ENCODE results near the gene TRAP1.

Gene TRAP1

GRCh38 chr16:3687792-3688191, 29.5 kb downstream of the TRAP1 start:
- no peak for DNase-seq (ENCODE audit: low read depth, low spot score)
- H3K4me3 ChIP-seq (ENCODE audit: low read length), result no peak overlapping the region

- DNase-seq (ENCODE audit: low read depth, low spot score), result no peak
- H3K4me3 ChIP-seq (ENCODE audit: low read length), result no peak overlapping the region
Measured at GRCh38 chr16:3687021-3687420, 30.3 kb downstream of the TRAP1 start.

- DNase-seq (ENCODE audit: low read depth, low spot score), result no peak
- H3K4me3 ChIP-seq (ENCODE audit: low read length), result no peak overlapping the region
Measured at GRCh38 chr16:3681206-3681605, 36.1 kb downstream of the TRAP1 start.

- no peak overlapping the region for H3K4me3 ChIP-seq (ENCODE audit: low read length)
- DNase-seq (ENCODE audit: low read depth, low spot score), result no peak
Measured at GRCh38 chr16:3677994-3678393, 39.3 kb downstream of the TRAP1 start.

- no peak for DNase-seq (ENCODE audit: low read depth, low spot score)
- no peak overlapping the region for H3K4me3 ChIP-seq (ENCODE audit: low read length)
Measured at GRCh38 chr16:3675601-3676130, 41.7 kb downstream of the TRAP1 start.

- no peak for DNase-seq (ENCODE audit: low read depth, low spot score)
Measured at GRCh38 chr16:3674513-3675295, 42.6 kb downstream of the TRAP1 start.

GRCh38 chr16:3673676-3674377, 43.5 kb downstream of the TRAP1 start:
- no peak for DNase-seq (ENCODE audit: low read depth, low spot score)
- no peak overlapping the region for H3K4me3 ChIP-seq (ENCODE audit: low read length)

More at GRCh38 chr16:3674513-3675295, 42.6 kb downstream of the TRAP1 start:
- H3K4me3 ChIP-seq (ENCODE audit: low read length), result no peak overlapping the region

- DNase-seq (ENCODE audit: low read depth, low spot score), result no peak
- H3K4me3 ChIP-seq (ENCODE audit: low read length), result no peak overlapping the region
Measured at GRCh38 chr16:3673201-3673600, 44.1 kb downstream of the TRAP1 start.

GRCh38 chr16:3672571-3673041, 44.7 kb downstream of the TRAP1 start:
- H3K4me3 ChIP-seq (ENCODE audit: low read length), result no peak overlapping the region
- no peak for DNase-seq (ENCODE audit: low read depth, low spot score)

- no peak overlapping the region for H3K4me3 ChIP-seq (ENCODE audit: low read length)
- no peak for DNase-seq (ENCODE audit: low read depth, low spot score)
Measured at GRCh38 chr16:3671424-3671823, 45.9 kb downstream of the TRAP1 start.

GRCh38 chr16:3670711-3671110, 46.6 kb downstream of the TRAP1 start:
- no peak for DNase-seq (ENCODE audit: low read depth, low spot score)
- no peak overlapping the region for H3K4me3 ChIP-seq (ENCODE audit: low read length)

GRCh38 chr16:3669082-3669481, 48.2 kb downstream of the TRAP1 start:
- H3K4me3 ChIP-seq (ENCODE audit: low read length), result no peak overlapping the region
- no peak for DNase-seq (ENCODE audit: low read depth, low spot score)

- DNase-seq (ENCODE audit: low read depth, low spot score), result no peak
- no peak overlapping the region for H3K4me3 ChIP-seq (ENCODE audit: low read length)
Measured at GRCh38 chr16:3668626-3669025, 48.7 kb downstream of the TRAP1 start.

- H3K4me3 ChIP-seq (ENCODE audit: low read length), result no peak overlapping the region
- peak; percentile 60 for DNase-seq (ENCODE audit: low read depth, low spot score)
Measured at GRCh38 chr16:3665508-3665907, 51.8 kb downstream of the TRAP1 start.

GRCh38 chr16:3664187-3664896, 53.0 kb downstream of the TRAP1 start:
- DNase-seq (ENCODE audit: low read depth, low spot score), result no peak
- H3K4me3 ChIP-seq (ENCODE audit: low read length), result no peak overlapping the region

- no peak for DNase-seq (ENCODE audit: low read depth, low spot score)
- no peak overlapping the region for H3K4me3 ChIP-seq (ENCODE audit: low read length)
Measured at GRCh38 chr16:3662601-3663000, 54.7 kb downstream of the TRAP1 start.

- no peak for DNase-seq (ENCODE audit: low read depth, low spot score)
- H3K4me3 ChIP-seq (ENCODE audit: low read length), result no peak overlapping the region
Measured at GRCh38 chr16:3661922-3662321, 55.4 kb downstream of the TRAP1 start.

- no peak for DNase-seq (ENCODE audit: low read depth, low spot score)
- no peak overlapping the region for H3K4me3 ChIP-seq (ENCODE audit: low read length)
Measured at GRCh38 chr16:3661311-3661710, 56.0 kb downstream of the TRAP1 start.

- DNase-seq (ENCODE audit: low read depth, low spot score), result no peak
Measured at GRCh38 chr16:3659251-3659650, 58.1 kb downstream of the TRAP1 start.

More at GRCh38 chr16:3659251-3659650, 58.1 kb downstream of the TRAP1 start:
- no peak overlapping the region for H3K4me3 ChIP-seq (ENCODE audit: low read length)
